Choroid plexus epithelial cell (primary cell): ENCODE results near the gene C11orf91.

ENCODE experiments used
- DNase-seq: peaks from one replicate; pipeline ENCODE4 v3.0.0-alpha.2; 2010; ENCODE audit warnings: low read depth
- H3K4me3 ChIP-seq: 2 replicates; pipeline ENCODE4 v1.5.1; 2011; ENCODE audit warnings: low read depth, mild to moderate bottlenecking, control low read depth, low read length, moderate library complexity
- CTCF ChIP-seq: conservative IDR thresholded peaks from 2 replicates; pipeline ENCODE4 v1.5.1; 2011; ENCODE audit warnings: low read depth, mild to moderate bottlenecking, control low read depth, inconsistent platforms, low read length, moderate library complexity

C11orf91 gene

GRCh38 chr11:33697997-33698396 lies 2.6 kb downstream of the C11orf91 start:
- no peak for TF ChIP-seq CTCF
- no peak for DNase-seq
- no peak overlapping the region for H3K4me3 ChIP-seq

GRCh38 chr11:33696931-33697638 lies 3.5 kb downstream of the C11orf91 start:
- TF ChIP-seq CTCF = no peak
- no peak for DNase-seq
- no peak overlapping the region for H3K4me3 ChIP-seq

- no peak for TF ChIP-seq CTCF
- DNase-seq = no peak
- H3K4me3 ChIP-seq = no peak overlapping the region
Observed at GRCh38 chr11:33696411-33696810, 4.2 kb downstream of the C11orf91 start.

- TF ChIP-seq CTCF = no peak
Observed at GRCh38 chr11:33695051-33695566, 5.5 kb downstream of the C11orf91 start.

GRCh38 chr11:33694346-33695050 lies 6.1 kb downstream of the C11orf91 start:
- H3K4me3 ChIP-seq = no peak overlapping the region
- DNase-seq = no peak
- TF ChIP-seq CTCF = no peak

More at GRCh38 chr11:33695051-33695566, 5.5 kb downstream of the C11orf91 start:
- no peak overlapping the region for H3K4me3 ChIP-seq
- DNase-seq = no peak

- DNase-seq = no peak
- no peak overlapping the region for H3K4me3 ChIP-seq
- TF ChIP-seq CTCF = no peak
Observed at GRCh38 chr11:33692541-33692940, 8.1 kb downstream of the C11orf91 start.
